K562 (cell line): Measurements from ENCODE around the gene VWA1. TPM values are rescaled to one million over a fixed set of nuclear protein-coding genes. Genes with fewer than 3 reads are reported as not detected.

Experiments used
- BRD9 ChIP-seq: fragments of 450-650 bp; IDR thresholded peaks from 2 replicates; pipeline ENCODE4 v1.6.1; 2018; ENCODE audit warnings: low read depth; ENCODE audit not compliant: partially characterized antibody
- GTF2F1 ChIP-seq: IDR thresholded peaks from 2 replicates; pipeline ENCODE4 v1.6.1; 2011; ENCODE audit warnings: low read depth, low read length, improper control_type of control experiment
- HMGN3 ChIP-seq: IDR thresholded peaks from 2 replicates; pipeline ENCODE4 v1.6.1; 2011; ENCODE audit warnings: borderline replicate concordance, low read depth, mild to moderate bottlenecking, mixed read lengths, low read length; ENCODE audit not compliant: insufficient read length; ENCODE audit errors: extremely low read depth
- MCM3 ChIP-seq: fragments of 450-650 bp; IDR thresholded peaks from 2 replicates; pipeline ENCODE4 v1.6.1; 2016
- MTF1 ChIP-seq: fragments of 250-450 bp; sonication (Bioruptor Pico); IDR thresholded peaks from 2 replicates; pipeline ENCODE4 v1.9.0; 2021; ENCODE audit warnings: moderate library complexity, mild to moderate bottlenecking, inconsistent platforms, borderline replicate concordance
- POLR2AphosphoS2 ChIP-seq: IDR thresholded peaks from 2 replicates; pipeline ENCODE4 v1.6.1; 2012; ENCODE audit warnings: low read length, improper control_type of control experiment
- SIN3A ChIP-seq, 2 experiments: fragments of 150-350 bp in 1 of 2; IDR thresholded peaks; 2 replicates each; pipeline ENCODE4 v1.6.1; 2011 to 2016; ENCODE audit warnings: borderline replicate concordance in 2 of 2, low read depth in 2 of 2, low read length in 2 of 2, mild to moderate bottlenecking in 2 of 2, moderate library complexity in 2 of 2; ENCODE audit not compliant: control insufficient read depth in 1 of 2
- TFAM ChIP-seq: fragments of 250-450 bp; sonication (Bioruptor Pico); conservative IDR thresholded peaks from 2 replicates; pipeline ENCODE4 v1.5.0; 2021; ENCODE audit warnings: mild to moderate bottlenecking, moderate library complexity
- ZBTB8A ChIP-seq: fragments of 450-650 bp; IDR thresholded peaks from 2 replicates; pipeline ENCODE4 v1.6.1; 2018; ENCODE audit warnings: mild to moderate bottlenecking, moderate library complexity; ENCODE audit not compliant: partially characterized antibody
- ZNF408 ChIP-seq: fragments of 250-450 bp; sonication (Bioruptor Pico); IDR thresholded peaks from 2 replicates; pipeline ENCODE4 v1.4.0; 2020; ENCODE audit warnings: low read depth, mild to moderate bottlenecking, moderate library complexity
- ZNF696 ChIP-seq: fragments of 250-450 bp; sonication (Bioruptor Pico); conservative IDR thresholded peaks from 2 replicates; pipeline ENCODE4 v1.4.0; 2020; ENCODE audit warnings: mild to moderate bottlenecking, moderate library complexity
- polyA plus RNA-seq, 8 experiments: library from polyadenylated mRNA; depleted of rRNA in 4 of 8; stranded (reverse) in 5 of 8; unstranded in 3 of 8; fragments of >200 nt; fragmentation: Nextera tagmentation in 2 of 8; fragmentation: Illumina TruSeq in 1 of 8; extraction: Ambion mirVana in 2 of 8; extraction: Trizol in 1 of 8; gene quantifications; 2 replicates each; pipeline versions ENCODE4 v1.2.1 to v1.2.3, GENCODE V29; 2011 to 2014; ENCODE audit warnings: inconsistent platforms in 1 of 8, missing spikeins in 1 of 8
- total RNA-seq, 7 experiments: library from RNA; depleted of rRNA in 6 of 7; stranded (reverse); fragments of >200 nt in 6 of 7; fragmentation: Illumina TruSeq in 2 of 7; extraction: Trizol in 2 of 7; gene quantifications; 2 replicates each; pipeline versions ENCODE4 v1.2.1 to v1.2.3, GENCODE V29; 2011 to 2021; ENCODE audit warnings: low replicate concordance in 1 of 7
- TF ChIP-seq, protein P1 (sequence below): sonication (generic); formaldehyde crosslinking; IDR thresholded peaks from 2 replicates; pipeline ENCODE4 v1.8.0; 2022; ENCODE audit warnings: mild to moderate bottlenecking, missing genetic modification reagents
- TF ChIP-seq, protein P2 (sequence below): IDR thresholded peaks from 3 replicates; pipeline ENCODE4 v1.6.1; 2011; ENCODE audit warnings: borderline replicate concordance, mild to moderate bottlenecking; ENCODE audit not compliant: insufficient read length, insufficient read depth
- TF ChIP-seq, protein P3 (sequence below): sonication (generic); formaldehyde crosslinking; IDR thresholded peaks from 2 replicates; pipeline ENCODE4 v1.8.0; 2022; ENCODE audit warnings: mild to moderate bottlenecking, missing genetic modification reagents
- TF ChIP-seq, protein P4 (sequence below), 2 experiments: fragments of 450-650 bp in 1 of 2; sonication (generic) in 1 of 2; formaldehyde crosslinking; conservative IDR thresholded peaks; 2 replicates each; pipeline versions ENCODE4 v1.4.0 to v1.8.1; 2020 to 2022; ENCODE audit warnings: mild to moderate bottlenecking in 1 of 2, missing genetic modification reagents in 1 of 2
- TF ChIP-seq, protein P5 (sequence below): fragments of 450-650 bp; IDR thresholded peaks from 2 replicates; pipeline ENCODE4 v1.6.1; 2017; ENCODE audit warnings: mild to moderate bottlenecking, moderate library complexity

The VWA1 gene
- total and polyA plus RNA-seq, 9 of the 15 experiments (the other 6 are each of a cell fraction or from before 2014, with no cell fraction given): 0.01 to 6.4 (median 0.85) TPM

DNA sequence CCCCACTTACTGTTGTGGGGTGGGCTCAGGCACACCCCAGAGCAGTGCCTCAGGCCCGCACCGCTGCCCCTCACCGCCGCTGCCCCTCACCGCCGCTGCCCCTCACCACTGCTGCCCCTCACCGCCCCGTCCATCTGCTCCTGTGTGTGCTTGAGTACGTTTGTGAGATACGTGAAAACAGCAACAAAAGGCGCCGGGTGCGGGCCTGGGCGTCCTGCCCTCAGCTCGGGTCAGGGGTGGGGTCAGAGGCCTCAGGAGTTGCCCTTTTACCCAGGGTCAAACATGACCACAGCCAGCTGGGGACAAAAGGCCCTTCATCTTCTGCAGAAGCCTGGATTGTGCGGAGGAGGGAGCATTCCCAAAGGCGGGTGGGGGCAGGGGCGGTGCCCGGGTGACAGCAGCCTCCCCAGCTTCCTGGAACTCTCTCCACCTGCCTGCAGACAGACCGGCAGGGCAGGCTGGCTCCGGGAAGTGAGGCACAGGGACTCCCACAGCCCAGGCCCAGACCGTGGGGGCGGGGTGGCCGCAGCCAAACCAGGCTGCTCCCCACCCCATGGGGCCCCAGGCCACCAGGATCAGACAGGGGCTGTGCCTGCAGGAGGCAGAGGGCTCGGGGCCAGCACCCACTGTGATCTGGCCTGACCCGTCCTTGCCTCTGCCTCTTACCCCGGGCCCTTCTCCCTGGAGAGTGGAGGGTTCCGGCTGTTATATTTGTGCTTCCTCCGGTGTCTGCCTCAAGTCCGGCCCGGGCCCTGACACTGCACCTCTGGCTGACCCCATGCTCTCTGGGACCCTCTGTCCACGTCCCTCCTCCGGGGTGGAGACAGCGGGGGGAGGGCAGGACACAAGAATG is 2.3 kb upstream of the VWA1 start (continued):
- TF ChIP-seq, protein P1, sequence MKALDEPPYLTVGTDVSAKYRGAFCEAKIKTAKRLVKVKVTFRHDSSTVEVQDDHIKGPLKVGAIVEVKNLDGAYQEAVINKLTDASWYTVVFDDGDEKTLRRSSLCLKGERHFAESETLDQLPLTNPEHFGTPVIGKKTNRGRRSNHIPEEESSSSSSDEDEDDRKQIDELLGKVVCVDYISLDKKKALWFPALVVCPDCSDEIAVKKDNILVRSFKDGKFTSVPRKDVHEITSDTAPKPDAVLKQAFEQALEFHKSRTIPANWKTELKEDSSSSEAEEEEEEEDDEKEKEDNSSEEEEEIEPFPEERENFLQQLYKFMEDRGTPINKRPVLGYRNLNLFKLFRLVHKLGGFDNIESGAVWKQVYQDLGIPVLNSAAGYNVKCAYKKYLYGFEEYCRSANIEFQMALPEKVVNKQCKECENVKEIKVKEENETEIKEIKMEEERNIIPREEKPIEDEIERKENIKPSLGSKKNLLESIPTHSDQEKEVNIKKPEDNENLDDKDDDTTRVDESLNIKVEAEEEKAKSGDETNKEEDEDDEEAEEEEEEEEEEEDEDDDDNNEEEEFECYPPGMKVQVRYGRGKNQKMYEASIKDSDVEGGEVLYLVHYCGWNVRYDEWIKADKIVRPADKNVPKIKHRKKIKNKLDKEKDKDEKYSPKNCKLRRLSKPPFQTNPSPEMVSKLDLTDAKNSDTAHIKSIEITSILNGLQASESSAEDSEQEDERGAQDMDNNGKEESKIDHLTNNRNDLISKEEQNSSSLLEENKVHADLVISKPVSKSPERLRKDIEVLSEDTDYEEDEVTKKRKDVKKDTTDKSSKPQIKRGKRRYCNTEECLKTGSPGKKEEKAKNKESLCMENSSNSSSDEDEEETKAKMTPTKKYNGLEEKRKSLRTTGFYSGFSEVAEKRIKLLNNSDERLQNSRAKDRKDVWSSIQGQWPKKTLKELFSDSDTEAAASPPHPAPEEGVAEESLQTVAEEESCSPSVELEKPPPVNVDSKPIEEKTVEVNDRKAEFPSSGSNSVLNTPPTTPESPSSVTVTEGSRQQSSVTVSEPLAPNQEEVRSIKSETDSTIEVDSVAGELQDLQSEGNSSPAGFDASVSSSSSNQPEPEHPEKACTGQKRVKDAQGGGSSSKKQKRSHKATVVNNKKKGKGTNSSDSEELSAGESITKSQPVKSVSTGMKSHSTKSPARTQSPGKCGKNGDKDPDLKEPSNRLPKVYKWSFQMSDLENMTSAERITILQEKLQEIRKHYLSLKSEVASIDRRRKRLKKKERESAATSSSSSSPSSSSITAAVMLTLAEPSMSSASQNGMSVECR (CRISPR knock-in tag): peak; percentile 23; the same call in 1 of the 2 replicates
- TF ChIP-seq MTF1 (CRISPR knock-in tag): no peak
- TF ChIP-seq GTF2F1: no peak
- TF ChIP-seq MCM3: no peak
- TF ChIP-seq BRD9: no peak
- TF ChIP-seq, protein P2, sequence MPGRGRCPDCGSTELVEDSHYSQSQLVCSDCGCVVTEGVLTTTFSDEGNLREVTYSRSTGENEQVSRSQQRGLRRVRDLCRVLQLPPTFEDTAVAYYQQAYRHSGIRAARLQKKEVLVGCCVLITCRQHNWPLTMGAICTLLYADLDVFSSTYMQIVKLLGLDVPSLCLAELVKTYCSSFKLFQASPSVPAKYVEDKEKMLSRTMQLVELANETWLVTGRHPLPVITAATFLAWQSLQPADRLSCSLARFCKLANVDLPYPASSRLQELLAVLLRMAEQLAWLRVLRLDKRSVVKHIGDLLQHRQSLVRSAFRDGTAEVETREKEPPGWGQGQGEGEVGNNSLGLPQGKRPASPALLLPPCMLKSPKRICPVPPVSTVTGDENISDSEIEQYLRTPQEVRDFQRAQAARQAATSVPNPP: no peak
- no peak for TF ChIP-seq ZNF408 (CRISPR knock-in tag)
- TF ChIP-seq, protein P3, sequence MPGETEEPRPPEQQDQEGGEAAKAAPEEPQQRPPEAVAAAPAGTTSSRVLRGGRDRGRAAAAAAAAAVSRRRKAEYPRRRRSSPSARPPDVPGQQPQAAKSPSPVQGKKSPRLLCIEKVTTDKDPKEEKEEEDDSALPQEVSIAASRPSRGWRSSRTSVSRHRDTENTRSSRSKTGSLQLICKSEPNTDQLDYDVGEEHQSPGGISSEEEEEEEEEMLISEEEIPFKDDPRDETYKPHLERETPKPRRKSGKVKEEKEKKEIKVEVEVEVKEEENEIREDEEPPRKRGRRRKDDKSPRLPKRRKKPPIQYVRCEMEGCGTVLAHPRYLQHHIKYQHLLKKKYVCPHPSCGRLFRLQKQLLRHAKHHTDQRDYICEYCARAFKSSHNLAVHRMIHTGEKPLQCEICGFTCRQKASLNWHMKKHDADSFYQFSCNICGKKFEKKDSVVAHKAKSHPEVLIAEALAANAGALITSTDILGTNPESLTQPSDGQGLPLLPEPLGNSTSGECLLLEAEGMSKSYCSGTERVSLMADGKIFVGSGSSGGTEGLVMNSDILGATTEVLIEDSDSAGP (CRISPR knock-in tag): 0 out of 2 replicates have a peak, but pooled peaks have one; percentile 21
- TF ChIP-seq, protein P4, sequence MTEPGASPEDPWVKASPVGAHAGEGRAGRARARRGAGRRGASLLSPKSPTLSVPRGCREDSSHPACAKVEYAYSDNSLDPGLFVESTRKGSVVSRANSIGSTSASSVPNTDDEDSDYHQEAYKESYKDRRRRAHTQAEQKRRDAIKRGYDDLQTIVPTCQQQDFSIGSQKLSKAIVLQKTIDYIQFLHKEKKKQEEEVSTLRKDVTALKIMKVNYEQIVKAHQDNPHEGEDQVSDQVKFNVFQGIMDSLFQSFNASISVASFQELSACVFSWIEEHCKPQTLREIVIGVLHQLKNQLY (CRISPR knock-in tag; conservative IDR thresholded peaks at IDR 0.05): 0 out of 4 replicates have a peak, but pooled peaks of 1 of the 2 experiments have one; percentile 75
- peak in 1 of 2 experiments; percentile 74; a peak in 2 of 4 replicates for TF ChIP-seq SIN3A (IDR thresholded peaks at IDR 0.05; ENCODE audit: borderline replicate concordance in 2 of 2, control insufficient read depth in 1 of 2, low read depth in 2 of 2, low read length in 2 of 2)
- TF ChIP-seq POLR2AphosphoS2: no peak
- TF ChIP-seq ZBTB8A: no peak
- peak; percentile 90 for TF ChIP-seq HMGN3
- no peak for TF ChIP-seq TFAM (CRISPR knock-in tag)
- TF ChIP-seq, protein P5, sequence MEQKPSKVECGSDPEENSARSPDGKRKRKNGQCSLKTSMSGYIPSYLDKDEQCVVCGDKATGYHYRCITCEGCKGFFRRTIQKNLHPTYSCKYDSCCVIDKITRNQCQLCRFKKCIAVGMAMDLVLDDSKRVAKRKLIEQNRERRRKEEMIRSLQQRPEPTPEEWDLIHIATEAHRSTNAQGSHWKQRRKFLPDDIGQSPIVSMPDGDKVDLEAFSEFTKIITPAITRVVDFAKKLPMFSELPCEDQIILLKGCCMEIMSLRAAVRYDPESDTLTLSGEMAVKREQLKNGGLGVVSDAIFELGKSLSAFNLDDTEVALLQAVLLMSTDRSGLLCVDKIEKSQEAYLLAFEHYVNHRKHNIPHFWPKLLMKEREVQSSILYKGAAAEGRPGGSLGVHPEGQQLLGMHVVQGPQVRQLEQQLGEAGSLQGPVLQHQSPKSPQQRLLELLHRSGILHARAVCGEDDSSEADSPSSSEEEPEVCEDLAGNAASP: no peak
- no peak for TF ChIP-seq ZNF696 (CRISPR knock-in tag)
